Stomach smooth muscle (tissue), 2 donors: Measurements from ENCODE around the gene CNN1.

ENCODE experiments used
- H3K27ac ChIP-seq: one replicate; pipeline ENCODE4 v1.7.0; 2013; ENCODE audit warnings: mild to moderate bottlenecking, low read length, inconsistent platforms
- H3K27me3 ChIP-seq, 2 donors: one replicate each; pipeline ENCODE4 v1.7.0; 2013; ENCODE audit warnings: low read length in 2 of 2; ENCODE audit not compliant: insufficient read depth in 2 of 2, control insufficient read depth in 1 of 2
- H3K36me3 ChIP-seq, 2 donors: one replicate each; pipeline ENCODE4 v1.7.0; 2013; ENCODE audit warnings: low read length in 2 of 2; ENCODE audit not compliant: control insufficient read depth in 2 of 2, insufficient read depth in 2 of 2
- H3K4me1 ChIP-seq: one replicate; pipeline ENCODE4 v1.7.0; 2013; ENCODE audit warnings: low read length; ENCODE audit not compliant: control insufficient read depth, insufficient read depth
- H3K4me3 ChIP-seq, 2 donors: one replicate each; pipeline ENCODE4 v1.7.0; 2013; ENCODE audit warnings: low read length in 2 of 2
- H3K9ac ChIP-seq, 2 donors: one replicate each; pipeline ENCODE4 v1.7.0; 2013; ENCODE audit warnings: low read length in 2 of 2, mild to moderate bottlenecking in 1 of 2
- H3K9me3 ChIP-seq, 2 donors: one replicate each; pipeline ENCODE4 v1.7.0; 2013; ENCODE audit warnings: low read length in 2 of 2; ENCODE audit not compliant: control insufficient read depth in 2 of 2
- donor health status: healthy.
- donor health status: Pancreatic carcinoma.

The CNN1 gene

GRCh38 chr19:11505504-11506100 lies 33.0 kb upstream of the CNN1 start, which contains the start of gene ZNF653:
TSS of gene ZNF653 (minus strand) at chr19:11505839. CDS start at chr19:11505786, 53 bp downstream.
- Histone ChIP-seq H3K9ac (peak within 1 kb of the TSS; percentile 78 to 87), H3K27ac (peak within 1 kb of the TSS; percentile 90)

GRCh38 chr19:11506101-11506555 lies 32.5 kb upstream of the CNN1 start:
- Histone ChIP-seq H3K4me1 (peaks cover 9% of the 10 kb centered on the region), H3K27me3 (no peaks in the 10 kb centered on the region), H3K9ac (peak overlapping the region; percentile 66 to 87), H3K27ac (peak overlapping the region; percentile 90), H3K36me3 (peaks cover under 1 to 3% of the 10 kb centered on the region in 2 donors), H3K9me3 (no peaks in the 10 kb centered on the region), H3K4me3 (peak overlapping the region; percentile 82 to 84)

More at GRCh38 chr19:11505504-11506100, 33.0 kb upstream of the CNN1 start, which contains the start of gene ZNF653:
- Histone ChIP-seq H3K4me1 (peaks cover 9% of the 10 kb centered on the region), H3K9me3 (no peaks in the 10 kb centered on the region), H3K36me3 (no peaks in the 10 kb centered on the region), H3K27me3 (no peaks in the 10 kb centered on the region), H3K4me3 (peak within 1 kb of the TSS; percentile 82 to 84)

- peaks cover 5 to 7% of the 10 kb centered on the region in 2 donors for H3K36me3 ChIP-seq
- H3K9me3 ChIP-seq, result no peaks in the 10 kb centered on the region
- H3K4me1 ChIP-seq, result peaks cover 9% of the 10 kb centered on the region
- no peak overlapping the region for H3K27ac ChIP-seq
- no peak overlapping the region for H3K4me3 ChIP-seq
- no peaks in the 10 kb centered on the region for H3K27me3 ChIP-seq
- H3K9ac ChIP-seq, result no peak overlapping the region
Observed at GRCh38 chr19:11506967-11507366, 31.7 kb upstream of the CNN1 start.

- H3K4me1 ChIP-seq, result peaks cover 9% of the 10 kb centered on the region
- H3K9ac ChIP-seq, result no peak overlapping the region
- H3K36me3 ChIP-seq, result peaks cover 8 to 9% of the 10 kb centered on the region in 2 donors
- H3K9me3 ChIP-seq, result no peaks in the 10 kb centered on the region
- no peaks in the 10 kb centered on the region for H3K27me3 ChIP-seq
- no peak overlapping the region for H3K27ac ChIP-seq
- H3K4me3 ChIP-seq, result no peak overlapping the region
Observed at GRCh38 chr19:11507370-11508078, 31.1 kb upstream of the CNN1 start.

- Histone ChIP-seq H3K36me3 (peaks cover 18% of the 10 kb centered on the region in 2 donors), H3K9me3 (no peaks in the 10 kb centered on the region), H3K27ac (no peak overlapping the region)
Observed at GRCh38 chr19:11510444-11510843, 28.2 kb upstream of the CNN1 start.

GRCh38 chr19:11513946-11514345 lies 24.7 kb upstream of the CNN1 start:
- Histone ChIP-seq H3K27me3 (no peaks in the 10 kb centered on the region), H3K9ac (no peak overlapping the region), H3K4me3 (no peak overlapping the region), H3K36me3 (peaks cover 21 to 30% of the 10 kb centered on the region in 2 donors), H3K9me3 (no peaks in the 10 kb centered on the region), H3K27ac (no peak overlapping the region), H3K4me1 (no peaks in the 10 kb centered on the region)

More at GRCh38 chr19:11510444-11510843, 28.2 kb upstream of the CNN1 start:
- H3K4me1 ChIP-seq, result peaks cover 5% of the 10 kb centered on the region
- H3K9ac ChIP-seq, result no peak overlapping the region
- H3K4me3 ChIP-seq, result no peak overlapping the region
- no peaks in the 10 kb centered on the region for H3K27me3 ChIP-seq

GRCh38 chr19:11519138-11519537 lies 19.5 kb upstream of the CNN1 start:
- Histone ChIP-seq H3K36me3 (peaks cover 4 to 17% of the 10 kb centered on the region in 2 donors), H3K4me1 (no peaks in the 10 kb centered on the region), H3K4me3 (no peak overlapping the region), H3K27me3 (no peaks in the 10 kb centered on the region), H3K27ac (no peak overlapping the region), H3K9ac (no peak overlapping the region), H3K9me3 (no peaks in the 10 kb centered on the region)

- Histone ChIP-seq H3K4me1 (peaks cover 16% of the 10 kb centered on the region), H3K27me3 (no peaks in the 10 kb centered on the region), H3K9ac (peak within 1 kb of the TSS; percentile 66 to 85), H3K36me3 (peaks cover 0 to 2% of the 10 kb centered on the region in 2 donors), H3K27ac (peak within 1 kb of the TSS; percentile 87), H3K4me3 (peak within 1 kb of the TSS; percentile 69 to 93), H3K9me3 (no peaks in the 10 kb centered on the region)
Observed at GRCh38 chr19:11528551-11529341, 9.9 kb upstream of the CNN1 start, which contains the start of gene ECSIT. TSS of gene ECSIT (minus strand) at chr19:11529134. CDS start at chr19:11519170, 9,964 bp downstream.

GRCh38 chr19:11530432-11530831 lies 8.2 kb upstream of the CNN1 start:
- no peaks in the 10 kb centered on the region for H3K9me3 ChIP-seq

GRCh38 chr19:11534538-11534937 lies 4.1 kb upstream of the CNN1 start:
- peak overlapping the region; percentile 29 to 90 for H3K9ac ChIP-seq
- peak overlapping the region; percentile 100 for H3K27ac ChIP-seq
- H3K4me1 ChIP-seq, result peaks cover 34% of the 10 kb centered on the region
- no peaks in the 10 kb centered on the region for H3K9me3 ChIP-seq
- no peaks in the 10 kb centered on the region for H3K27me3 ChIP-seq
- H3K4me3 ChIP-seq, result no peak overlapping the region
- no peaks in the 10 kb centered on the region for H3K36me3 ChIP-seq

More at GRCh38 chr19:11530432-11530831, 8.2 kb upstream of the CNN1 start:
- Histone ChIP-seq H3K4me3 (no peak overlapping the region), H3K27ac (peak overlapping the region; percentile 87), H3K36me3 (no peaks in the 10 kb centered on the region), H3K4me1 (peaks cover 23% of the 10 kb centered on the region), H3K27me3 (no peaks in the 10 kb centered on the region), H3K9ac (no peak overlapping the region)
